Spleen (tissue), 11 donors: Measurements from ENCODE around the gene UBE2D2. TPM values are rescaled to one million over a fixed set of nuclear protein-coding genes. Genes with fewer than 3 reads are reported as not detected.

Source experiments
- DNase-seq: peaks from one replicate; pipeline ENCODE4 v3.0.0-alpha.2; 2020
- H3K27ac ChIP-seq, 8 donors: fragments of 200-600 bp; sonication (generic) in 7 of 8; 1 replicate in 4 of 8; 2 replicates in 4 of 8; pipeline versions ENCODE4 v1.5.0 to v1.8.0; 2016 to 2021; ENCODE audit warnings: inconsistent platforms in 4 of 8, mild to moderate bottlenecking in 4 of 8, moderate library complexity in 1 of 8
- H3K27me3 ChIP-seq, 7 donors: fragments of 200-600 bp; sonication (generic) in 6 of 7; replicated peaks in 1 of 7; 1 replicate in 4 of 7; 2 replicates in 3 of 7; pipeline versions ENCODE4 v1.5.0 to v1.8.0; 2016 to 2021; ENCODE audit warnings: inconsistent platforms in 3 of 7, mild to moderate bottlenecking in 1 of 7
- H3K36me3 ChIP-seq, 6 donors: fragments of 200-600 bp; sonication (generic) in 5 of 6; 1 replicate in 4 of 6; 2 replicates in 2 of 6; pipeline versions ENCODE4 v1.5.0 to v1.8.0; 2016 to 2021; ENCODE audit warnings: inconsistent platforms in 2 of 6
- H3K4me1 ChIP-seq, 6 donors: fragments of 200-600 bp; sonication (generic) in 5 of 6; 1 replicate in 3 of 6; 2 replicates in 3 of 6; pipeline versions ENCODE4 v1.5.0 to v1.8.0; 2016 to 2021; ENCODE audit warnings: inconsistent platforms in 3 of 6
- H3K4me3 ChIP-seq, 8 donors: fragments of 200-600 bp; sonication (generic) in 7 of 8; 1 replicate in 4 of 8; 2 replicates in 4 of 8; pipeline versions ENCODE4 v1.5.0 to v1.8.0; 2016 to 2021; ENCODE audit warnings: inconsistent platforms in 4 of 8, mild to moderate bottlenecking in 4 of 8, moderate library complexity in 2 of 8
- H3K9me3 ChIP-seq, 8 donors: fragments of 200-600 bp; sonication (generic) in 7 of 8; 1 replicate in 4 of 8; 2 replicates in 4 of 8; pipeline versions ENCODE4 v1.5.0 to v1.8.0; 2016 to 2021; ENCODE audit warnings: inconsistent platforms in 4 of 8
- CTCF ChIP-seq, 11 experiments: fragments of 200-600 bp in 7 of 11; fragments of 450-650 bp in 4 of 11; sonication (generic) in 4 of 11; IDR thresholded peaks in 8 of 11; conservative IDR thresholded peaks in 3 of 11; 1 replicate in 7 of 11; 2 replicates in 4 of 11; pipeline versions ENCODE4 v1.4.0 to v1.8.0; 2016 to 2021; ENCODE audit warnings: antibody characterized with exemption in 11 of 11, inconsistent platforms in 4 of 11, mild to moderate bottlenecking in 1 of 11
- POLR2A ChIP-seq, 3 donors: fragments of 450-650 bp; IDR thresholded peaks; one replicate each; pipeline ENCODE4 v1.5.1; 2017; ENCODE audit warnings: antibody characterized with exemption in 3 of 3, mild to moderate bottlenecking in 1 of 3
- POLR2AphosphoS5 ChIP-seq, 3 donors: sonication (generic); formaldehyde crosslinking; IDR thresholded peaks; one replicate each; pipeline ENCODE4 v1.5.1; 2017; ENCODE audit warnings: antibody characterized with exemption in 3 of 3
- WGBS, 5 donors: extraction: QIAGEN DNeasy Blood & Tissue Kit in 3 of 5; methylation state at CpG; one replicate each; pipeline versions ENCODE4 v1.1.5 to v1.1.7; 2013 to 2018; 5-methylcytosine and 5-hydroxymethylcytosine counted together
- intact Hi-C: fragments of 100-400 bp; cut with DNase I; formaldehyde crosslinking; loops from one replicate; pipeline ENCODE4 v1.15.0; 2023; ENCODE audit warnings: low total_unique reads
- polyA plus RNA-seq, 3 donors: library from polyadenylated mRNA; stranded (reverse); fragments of 200-250 nt; gene quantifications; one replicate each; pipeline ENCODE4 v1.2.1, GENCODE V29; 2013
- total RNA-seq, 7 donors: library from RNA; depleted of rRNA in 3 of 7; stranded (reverse); fragments of >200 nt in 3 of 7; fragmentation: NEBNext Ultra II Directional in 4 of 7; extraction: Animal tissue kit (Norgen Biotek cat#: 25700) in 4 of 7; gene quantifications; one replicate each; pipeline versions ENCODE4 v1.1.0 to v1.2.1, GENCODE V29; 2016 to 2021
- donor health status: healthy with polysubstance abuse.
- donor health status: DM: no; HTN: no; CAD: no; lungs with moderate emphysema.
- donor health status: DM: no; HTN: no; CAD: no.
- donor health status: Bipolar disorder and iron deficiency.
- donor health status: healthy.
- donor health status: DM: no; HTN: no; CAD: no.
- donor health status: DM: yes; HTN: yes; CAD: no.

The UBE2D2 gene
- total and polyA plus RNA-seq, 10 donors, result 64.3 to 132 (median 98.2) TPM

- peak; percentile 88 for DNase-seq
- intact Hi-C loops, result no loop called here
- WGBS, 5 donors, result 15 to 28% (median 20%) methylated on average over 9 of the region's 9 CpGs
- H3K4me1 ChIP-seq, result peaks cover 95 to 100% (median 100%) of the 10 kb centered on the region in 6 donors
- no peaks in the 10 kb centered on the region for H3K27me3 ChIP-seq
- TF ChIP-seq POLR2AphosphoS5 (IDR thresholded peaks at IDR 0.05), result peak; percentile 50 to 72 (median 64)
- no peak for TF ChIP-seq CTCF (IDR thresholded peaks at IDR 0.05 in 8 of 11, conservative IDR thresholded peaks at IDR 0.05 in 3 of 11)
- H3K9me3 ChIP-seq, result no peaks in the 10 kb centered on the region
- H3K36me3 ChIP-seq, result no peaks in the 10 kb centered on the region
- H3K4me3 ChIP-seq, result peak overlapping the region in 1 of 8 donors; percentile 4
- H3K27ac ChIP-seq, result peak overlapping the region; percentile 27 to 95 (median 90)
Observed at GRCh38 chr5:139664086-139664693, 103.1 kb downstream of the UBE2D2 start.

- WGBS, 5 donors, result 42 to 70% (median 61%) methylated on average over 15 of the region's 15 CpGs
- peak in 2 of 3 donors; percentile 46 to 76 for TF ChIP-seq POLR2AphosphoS5 (IDR thresholded peaks at IDR 0.05)
- no peak for TF ChIP-seq CTCF (IDR thresholded peaks at IDR 0.05 in 8 of 11, conservative IDR thresholded peaks at IDR 0.05 in 3 of 11)
- TF ChIP-seq POLR2A (IDR thresholded peaks at IDR 0.05), result no peak
- peaks cover 0 to 3% (median 0%) of the 10 kb centered on the region in 7 donors for H3K27me3 ChIP-seq
- peaks cover 95 to 100% (median 100%) of the 10 kb centered on the region in 6 donors for H3K4me1 ChIP-seq
- intact Hi-C loops, result no loop called here
- no peak for DNase-seq
- H3K9me3 ChIP-seq, result no peaks in the 10 kb centered on the region
- peak overlapping the region in 1 of 8 donors; percentile 4 for H3K4me3 ChIP-seq
- H3K36me3 ChIP-seq, result no peaks in the 10 kb centered on the region
- peak overlapping the region; percentile 20 to 95 (median 90) for H3K27ac ChIP-seq
Observed at GRCh38 chr5:139664727-139665351, 103.7 kb downstream of the UBE2D2 start.

- H3K27me3 ChIP-seq, result peaks cover 0 to 8% (median 0%) of the 10 kb centered on the region in 7 donors
- H3K27ac ChIP-seq, result peak overlapping the region; percentile 6 to 95 (median 90)
- intact Hi-C loops, result no loop called here
- DNase-seq, result no peak
- no peak for TF ChIP-seq POLR2AphosphoS5 (IDR thresholded peaks at IDR 0.05)
- TF ChIP-seq CTCF (IDR thresholded peaks at IDR 0.05 in 8 of 11, conservative IDR thresholded peaks at IDR 0.05 in 3 of 11), result no peak
- no peak for TF ChIP-seq POLR2A (IDR thresholded peaks at IDR 0.05)
- 40 to 79% (median 72%) methylated on average over 11 of the region's 11 CpGs for WGBS, 5 donors
- peaks cover 95 to 100% (median 100%) of the 10 kb centered on the region in 6 donors for H3K4me1 ChIP-seq
- no peaks in the 10 kb centered on the region for H3K36me3 ChIP-seq
- H3K9me3 ChIP-seq, result no peaks in the 10 kb centered on the region
- no peak overlapping the region for H3K4me3 ChIP-seq
Observed at GRCh38 chr5:139665626-139666025, 104.5 kb downstream of the UBE2D2 start.

- no peak for DNase-seq
- TF ChIP-seq CTCF (IDR thresholded peaks at IDR 0.05 in 8 of 11, conservative IDR thresholded peaks at IDR 0.05 in 3 of 11) (no peak), POLR2A (IDR thresholded peaks at IDR 0.05) (no peak), POLR2AphosphoS5 (IDR thresholded peaks at IDR 0.05) (peak in 1 of 3 donors; percentile 25)
- H3K9me3 ChIP-seq, result no peaks in the 10 kb centered on the region
- H3K36me3 ChIP-seq, result no peaks in the 10 kb centered on the region
- peaks cover 0 to 8% (median 0%) of the 10 kb centered on the region in 7 donors for H3K27me3 ChIP-seq
- intact Hi-C loops, result no loop called here
- 71 to 86% (median 72%) methylated on average over 7 of the region's 7 CpGs for WGBS, 5 donors
- peak overlapping the region; percentile 27 to 95 (median 90) for H3K27ac ChIP-seq
- peaks cover 95 to 100% (median 100%) of the 10 kb centered on the region in 6 donors for H3K4me1 ChIP-seq
- H3K4me3 ChIP-seq, result peak overlapping the region in 1 of 8 donors; percentile 70
Observed at GRCh38 chr5:139666551-139666950, 105.4 kb downstream of the UBE2D2 start.
